NT2/D1 (cell line): ENCODE measurements around the gene SH3RF1.

ENCODE experiments used
- SUZ12 ChIP-seq: IDR thresholded peaks from 2 replicates; pipeline ENCODE4 v1.6.1; 2011; ENCODE audit not compliant: insufficient read length, insufficient read depth; ENCODE audit errors: extremely low read depth
- YY1 ChIP-seq: IDR thresholded peaks from 2 replicates; pipeline ENCODE4 v1.6.1; 2011; ENCODE audit not compliant: insufficient read length, insufficient read depth
- ZNF274 ChIP-seq: IDR thresholded peaks from 2 replicates; pipeline ENCODE4 v1.6.1; 2011; ENCODE audit warnings: mild to moderate bottlenecking, low read depth, low read length

DNA sequence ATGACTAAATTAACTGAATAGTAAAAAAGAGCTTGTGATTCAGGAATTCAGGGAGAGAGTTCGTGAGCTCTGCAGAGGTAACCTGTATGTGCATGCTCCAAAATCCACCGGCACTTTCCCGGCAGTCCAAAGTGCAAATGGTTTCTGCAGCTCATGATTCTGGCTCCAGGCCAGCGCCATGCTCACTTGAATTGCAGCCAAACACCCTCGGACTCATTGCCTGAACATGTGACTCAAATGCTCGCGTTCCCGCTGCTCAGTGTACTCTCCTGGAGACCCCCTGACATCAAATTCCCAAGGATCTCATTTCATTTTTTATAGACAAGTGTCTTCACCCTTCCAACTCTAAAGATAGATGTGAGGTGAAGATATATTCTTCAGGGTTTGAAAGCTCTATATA is 44.1 kb upstream of the SH3RF1 start:
- no peak for TF ChIP-seq SUZ12
- no peak for TF ChIP-seq YY1
- no peak for TF ChIP-seq ZNF274
